SJCRH30 (cell line): Measurements from ENCODE around the gene CTNNA2. TPM values are rescaled to one million over a fixed set of nuclear protein-coding genes. Genes with fewer than 3 reads are reported as not detected.

ENCODE experiments used
- DNase-seq, 2 experiments: peaks; one replicate each; pipeline ENCODE4 v3.0.0-alpha.2; 2015 to 2020
- H3K27ac ChIP-seq: fragments of 250-450 bp; sonication (Bioruptor Pico); 2 replicates; pipeline ENCODE4 v1.5.1; 2020; ENCODE audit warnings: mild to moderate bottlenecking, moderate library complexity
- H3K27me3 ChIP-seq: fragments of 250-450 bp; sonication (Bioruptor Pico); 2 replicates; pipeline ENCODE4 v1.5.1; 2020; ENCODE audit warnings: mild to moderate bottlenecking, moderate library complexity
- H3K36me3 ChIP-seq: fragments of 250-450 bp; sonication (Bioruptor Pico); 2 replicates; pipeline ENCODE4 v1.5.1; 2020; ENCODE audit warnings: mild to moderate bottlenecking, moderate library complexity
- H3K4me1 ChIP-seq: fragments of 250-450 bp; sonication (Bioruptor Pico); 2 replicates; pipeline ENCODE4 v1.5.1; 2020; ENCODE audit warnings: mild to moderate bottlenecking, moderate library complexity
- H3K4me3 ChIP-seq: fragments of 250-450 bp; sonication (Bioruptor Pico); 2 replicates; pipeline ENCODE4 v1.5.1; 2020; ENCODE audit warnings: mild to moderate bottlenecking, moderate library complexity
- H3K9me3 ChIP-seq: fragments of 250-450 bp; sonication (Bioruptor Pico); replicated peaks from 2 replicates; pipeline ENCODE4 v1.5.1; 2020; ENCODE audit warnings: mild to moderate bottlenecking, moderate library complexity
- total RNA-seq: library from RNA; depleted of rRNA; stranded (reverse); fragments of >200 nt; shearing (Covaris generic); gene quantifications from 2 replicates; pipeline ENCODE4 v1.2.3, GENCODE V29; 2014

CTNNA2 gene
- total RNA-seq, 1 experiment from 2014 or later = not detected

DNA sequence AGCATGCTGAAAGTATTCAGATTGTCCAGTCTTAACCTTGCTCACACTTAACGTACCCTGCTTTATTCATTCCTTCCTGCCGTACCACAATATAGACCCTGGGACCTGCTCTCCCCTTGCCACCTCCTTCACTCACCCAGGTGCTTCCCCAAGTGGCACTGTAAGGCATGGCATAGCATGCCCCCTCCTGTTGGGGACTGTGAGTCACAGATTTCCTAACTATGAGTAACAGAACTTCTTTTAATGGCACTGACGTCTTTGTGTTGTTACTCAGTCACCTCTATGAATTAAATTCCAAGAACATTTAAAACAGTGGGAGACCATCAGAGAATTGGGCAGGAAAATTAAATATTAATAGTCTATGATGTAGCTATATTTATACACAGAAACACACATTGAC lies 117.2 kb downstream of the CTNNA2 start:
- Histone ChIP-seq H3K4me3 (no peak overlapping the region), H3K36me3 (no peaks in the 10 kb centered on the region), H3K4me1 (no peaks in the 10 kb centered on the region), H3K9me3 (no peaks in the 10 kb centered on the region), H3K27me3 (0 out of 2 replicates have a peak, but pooled peaks cover 3% of the 10 kb centered on the region), H3K27ac (no peak overlapping the region)
- DNase-seq = no peak

DNA sequence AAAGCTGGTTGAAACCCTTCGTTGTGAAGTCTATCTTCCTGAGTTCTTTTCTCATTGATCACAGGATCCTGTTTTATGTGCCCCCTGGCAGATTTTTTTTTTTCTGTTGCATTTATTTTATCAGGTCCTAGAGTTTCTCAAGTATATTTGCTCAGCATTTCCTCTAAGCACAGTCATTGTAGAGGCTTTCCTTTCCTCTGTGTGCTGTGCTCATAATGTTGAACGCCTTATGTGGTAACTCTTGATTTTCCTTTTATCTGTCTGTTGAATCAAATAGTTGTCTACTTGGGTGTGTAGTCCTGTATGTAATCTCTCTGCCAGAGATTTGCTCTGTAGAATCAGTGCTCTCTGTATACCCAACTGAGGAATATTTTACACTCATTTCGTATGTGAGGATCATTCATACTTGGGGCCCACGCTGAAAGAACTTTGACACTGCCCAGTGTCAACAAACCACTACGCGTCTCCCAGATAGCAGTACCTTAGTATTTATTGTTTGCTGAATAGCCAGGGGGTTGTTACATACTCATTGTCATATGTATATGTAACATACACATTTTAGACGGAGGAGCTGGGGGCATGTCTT lies 118.2 kb downstream of the CTNNA2 start:
- DNase-seq = no peak
- Histone ChIP-seq H3K27ac (no peak overlapping the region), H3K4me3 (no peak overlapping the region), H3K4me1 (no peaks in the 10 kb centered on the region), H3K36me3 (no peaks in the 10 kb centered on the region), H3K9me3 (no peaks in the 10 kb centered on the region), H3K27me3 (0 out of 2 replicates have a peak, but pooled peaks cover 3% of the 10 kb centered on the region)

DNA sequence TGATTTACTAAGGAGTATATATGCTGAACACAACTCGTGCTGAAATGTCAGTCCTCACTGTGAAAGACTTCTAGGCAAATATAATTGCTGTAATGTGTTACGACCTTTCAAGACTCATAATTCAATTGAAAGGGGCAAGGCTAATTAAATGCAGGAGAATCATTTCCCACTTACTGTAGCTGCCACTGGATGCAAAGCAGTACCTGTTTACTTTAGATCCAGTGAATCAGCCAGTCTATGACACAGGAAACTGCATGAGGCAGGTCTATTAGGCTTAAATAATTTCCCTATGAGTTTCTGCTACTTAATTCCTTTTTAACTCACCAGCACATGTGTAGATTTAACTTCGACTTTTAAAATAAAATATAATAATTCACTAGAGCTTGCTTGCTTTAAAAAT lies 125.6 kb downstream of the CTNNA2 start:
- no peaks in the 10 kb centered on the region for H3K4me1 ChIP-seq
- DNase-seq = no peak
- no peaks in the 10 kb centered on the region for H3K36me3 ChIP-seq
- no peak overlapping the region for H3K27ac ChIP-seq
- H3K4me3 ChIP-seq = no peak overlapping the region
- H3K9me3 ChIP-seq = no peaks in the 10 kb centered on the region
- H3K27me3 ChIP-seq = peaks cover 7% of the 10 kb centered on the region; the same call in 1 of the 2 replicates

DNA sequence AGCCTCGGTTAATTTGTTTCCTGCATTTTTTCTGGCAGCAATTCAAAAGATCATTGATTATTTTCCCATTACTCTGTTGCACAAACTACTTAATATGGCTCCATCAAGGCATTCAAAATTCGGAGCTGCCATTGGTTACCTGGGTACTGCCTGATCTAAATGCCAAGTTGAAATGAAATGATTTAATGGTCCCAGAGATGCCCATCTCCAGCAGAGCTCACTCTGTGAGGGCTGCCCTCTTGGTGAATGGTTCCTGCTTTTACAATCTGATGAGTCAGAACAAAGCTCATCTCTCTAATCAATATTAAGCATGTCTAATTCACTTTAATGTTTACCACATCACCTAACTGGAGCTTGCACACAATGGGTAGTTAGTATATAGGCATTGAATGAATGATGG lies 126.1 kb downstream of the CTNNA2 start:
- Histone ChIP-seq H3K4me1 (no peaks in the 10 kb centered on the region), H3K4me3 (no peak overlapping the region), H3K9me3 (no peaks in the 10 kb centered on the region), H3K27me3 (peaks cover 7% of the 10 kb centered on the region; the same call in 1 of the 2 replicates), H3K27ac (no peak overlapping the region), H3K36me3 (no peaks in the 10 kb centered on the region)
- DNase-seq = no peak

DNA sequence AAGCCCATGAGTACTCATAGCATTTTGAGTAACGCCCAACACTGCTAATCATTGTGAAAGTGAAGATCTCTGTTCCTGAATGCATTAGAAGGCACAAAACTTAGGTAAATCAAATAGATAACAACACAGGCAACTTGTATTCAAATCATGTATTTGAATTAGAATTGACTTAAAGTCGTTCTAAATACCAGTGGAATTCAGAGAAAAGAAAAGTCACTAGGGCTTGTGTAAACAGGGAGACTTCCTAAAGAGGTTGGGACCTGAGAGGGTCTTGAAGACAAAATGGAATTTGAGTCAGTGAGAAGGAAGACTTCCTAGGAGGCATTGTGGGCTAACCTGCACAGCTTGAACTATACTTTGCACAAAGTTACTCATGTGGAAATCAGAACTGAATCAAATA lies 127.2 kb downstream of the CTNNA2 start:
- Histone ChIP-seq H3K27me3 (peaks cover 7% of the 10 kb centered on the region; the same call in 1 of the 2 replicates), H3K27ac (no peak overlapping the region), H3K9me3 (no peaks in the 10 kb centered on the region), H3K36me3 (no peaks in the 10 kb centered on the region), H3K4me3 (no peak overlapping the region), H3K4me1 (no peaks in the 10 kb centered on the region)
- no peak for DNase-seq

DNA sequence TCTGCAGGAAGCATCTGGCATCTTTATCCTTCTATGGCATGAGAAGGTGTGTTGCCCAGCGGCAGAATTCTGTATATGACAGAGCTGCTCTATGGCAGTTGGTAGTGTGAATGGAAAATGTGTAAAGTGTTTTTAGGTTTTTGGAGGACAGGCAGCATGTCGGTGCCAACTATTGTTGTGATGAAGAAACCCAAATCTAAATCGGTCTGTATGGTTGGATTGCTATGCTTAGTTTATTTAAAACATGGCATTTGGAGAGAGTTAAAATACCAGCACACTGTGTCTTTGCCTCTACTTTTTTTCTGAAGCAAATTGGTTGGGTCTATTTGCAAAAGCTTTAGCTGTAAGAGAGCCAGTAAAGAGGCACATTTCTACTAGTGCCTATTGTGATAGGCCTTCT lies 136.7 kb downstream of the CTNNA2 start:
- no peak for DNase-seq
- H3K27ac ChIP-seq = no peak overlapping the region

DNA sequence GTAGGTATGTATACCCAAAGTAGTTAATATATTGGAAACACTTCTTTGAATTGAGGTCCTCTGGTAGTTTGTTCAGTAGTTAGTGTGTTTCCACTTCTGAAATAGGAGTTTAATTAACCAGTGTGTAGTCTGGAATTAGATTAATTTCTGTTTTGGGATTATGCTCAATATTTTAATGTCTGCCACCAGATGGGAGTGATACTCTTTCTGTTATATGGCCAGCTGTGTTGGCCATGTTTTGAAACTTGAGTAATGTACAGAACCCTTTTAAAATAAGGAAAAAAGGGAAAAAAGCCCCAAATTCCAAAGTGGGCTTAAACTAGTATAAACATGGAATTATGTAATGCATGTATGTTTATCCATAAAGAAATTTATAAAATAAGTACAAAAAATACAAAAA lies 147.7 kb downstream of the CTNNA2 start:
- Histone ChIP-seq H3K27me3 (0 out of 2 replicates have a peak, but pooled peaks cover 11% of the 10 kb centered on the region), H3K9me3 (no peaks in the 10 kb centered on the region), H3K4me3 (no peak overlapping the region), H3K4me1 (no peaks in the 10 kb centered on the region), H3K36me3 (no peaks in the 10 kb centered on the region), H3K27ac (no peak overlapping the region)
- no peak for DNase-seq

More for the DNA sequence above, 136.7 kb downstream of the CTNNA2 start:
- Histone ChIP-seq H3K9me3 (no peaks in the 10 kb centered on the region), H3K27me3 (no peaks in the 10 kb centered on the region), H3K36me3 (no peaks in the 10 kb centered on the region), H3K4me1 (no peaks in the 10 kb centered on the region), H3K4me3 (no peak overlapping the region)

DNA sequence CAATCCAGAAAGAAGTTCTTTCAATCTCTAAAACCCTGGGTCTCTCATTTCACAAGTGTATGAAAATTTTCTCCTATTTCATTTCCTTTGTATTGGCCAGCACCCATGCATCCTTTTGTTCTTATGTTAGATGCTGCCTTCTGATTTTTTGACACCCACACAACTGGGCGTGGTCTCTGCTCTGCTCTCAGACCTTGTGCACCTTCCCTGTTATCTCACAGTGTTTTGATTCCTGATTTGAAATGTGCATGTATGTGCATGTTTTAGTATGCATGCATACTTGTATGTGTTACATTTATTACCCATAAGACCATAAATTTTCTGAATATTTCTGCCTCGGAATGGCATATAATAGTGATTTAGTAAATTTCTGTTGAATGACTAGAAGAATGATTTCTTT lies 152.2 kb downstream of the CTNNA2 start:
- Histone ChIP-seq H3K27ac (no peak overlapping the region), H3K27me3 (peaks cover 14% of the 10 kb centered on the region; the same call in 1 of the 2 replicates), H3K4me3 (no peak overlapping the region), H3K9me3 (no peaks in the 10 kb centered on the region), H3K36me3 (no peaks in the 10 kb centered on the region; the same call in 1 of the 2 replicates), H3K4me1 (no peaks in the 10 kb centered on the region)
- no peak for DNase-seq

DNA sequence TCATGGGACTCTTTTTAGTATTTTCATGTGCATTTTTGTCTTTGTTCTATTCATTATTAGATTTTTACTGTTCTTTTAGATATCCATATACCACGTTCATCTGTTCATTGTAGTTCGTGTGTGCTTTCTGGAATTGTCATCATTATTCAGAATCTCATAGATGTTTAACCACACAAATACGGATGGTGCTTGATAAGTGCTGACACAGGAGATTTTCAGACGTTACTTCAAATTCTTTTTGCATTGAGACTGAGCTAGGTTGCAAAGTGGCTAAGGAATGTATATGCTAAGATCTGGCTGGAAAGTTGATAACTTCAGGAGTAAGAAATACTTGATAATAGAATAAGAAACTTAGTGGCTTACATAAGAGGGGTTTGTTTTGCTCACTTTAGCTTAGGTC lies 153.6 kb downstream of the CTNNA2 start:
- no peak for DNase-seq
- no peaks in the 10 kb centered on the region for H3K9me3 ChIP-seq
- no peak overlapping the region for H3K27ac ChIP-seq
- no peaks in the 10 kb centered on the region for H3K4me1 ChIP-seq
- H3K4me3 ChIP-seq = no peak overlapping the region
- H3K36me3 ChIP-seq = no peaks in the 10 kb centered on the region; the same call in 1 of the 2 replicates
- H3K27me3 ChIP-seq = peaks cover 10% of the 10 kb centered on the region

DNA sequence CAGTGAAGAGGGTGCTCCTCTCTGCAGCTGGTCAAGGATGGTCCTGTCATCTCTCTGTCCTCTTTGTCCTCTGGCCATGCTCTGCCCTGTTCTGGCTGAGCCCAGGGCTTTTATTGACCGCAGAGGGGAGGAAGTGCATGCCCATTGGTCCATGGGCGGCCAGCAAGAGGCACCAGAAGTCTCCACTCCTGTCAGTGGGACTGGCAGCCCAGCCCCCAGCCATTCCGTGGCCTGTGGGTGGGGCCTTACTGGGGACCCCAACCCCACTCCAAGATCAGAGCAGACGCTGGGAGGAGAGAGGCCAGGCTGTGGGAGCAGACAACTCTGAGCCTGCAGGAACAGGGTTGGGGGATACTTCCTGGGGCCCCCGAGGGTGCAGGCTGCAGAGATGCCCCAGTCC lies 156.9 kb downstream of the CTNNA2 start:
- no peak for DNase-seq
- no peaks in the 10 kb centered on the region for H3K9me3 ChIP-seq
- H3K4me3 ChIP-seq = no peak overlapping the region
- no peak overlapping the region for H3K27ac ChIP-seq
- no peaks in the 10 kb centered on the region; the same call in 1 of the 2 replicates for H3K36me3 ChIP-seq
- peaks cover 9% of the 10 kb centered on the region for H3K27me3 ChIP-seq
- H3K4me1 ChIP-seq = no peaks in the 10 kb centered on the region

DNA sequence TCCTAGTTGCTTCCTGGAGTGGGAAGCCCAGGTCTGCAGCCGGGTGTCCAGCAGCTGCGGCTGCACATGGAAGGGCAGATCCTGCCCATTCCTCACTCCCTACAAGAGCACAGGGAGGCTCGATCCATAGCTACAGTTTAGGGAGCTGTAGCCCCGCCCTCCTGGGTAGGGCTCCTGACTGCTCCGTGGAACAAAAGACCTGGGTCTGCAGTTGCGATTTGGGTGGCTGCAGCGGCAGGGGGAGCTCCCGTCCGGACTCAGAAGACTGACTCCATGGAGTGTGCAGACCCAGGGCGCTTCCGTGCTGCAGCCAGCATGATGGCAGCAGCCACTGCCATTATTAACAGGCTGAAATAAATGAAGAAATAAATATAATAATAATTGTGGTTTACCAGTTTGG lies 157.3 kb downstream of the CTNNA2 start:
- H3K36me3 ChIP-seq = no peaks in the 10 kb centered on the region; the same call in 1 of the 2 replicates
- DNase-seq = peak; percentile 17 to 44

DNA sequence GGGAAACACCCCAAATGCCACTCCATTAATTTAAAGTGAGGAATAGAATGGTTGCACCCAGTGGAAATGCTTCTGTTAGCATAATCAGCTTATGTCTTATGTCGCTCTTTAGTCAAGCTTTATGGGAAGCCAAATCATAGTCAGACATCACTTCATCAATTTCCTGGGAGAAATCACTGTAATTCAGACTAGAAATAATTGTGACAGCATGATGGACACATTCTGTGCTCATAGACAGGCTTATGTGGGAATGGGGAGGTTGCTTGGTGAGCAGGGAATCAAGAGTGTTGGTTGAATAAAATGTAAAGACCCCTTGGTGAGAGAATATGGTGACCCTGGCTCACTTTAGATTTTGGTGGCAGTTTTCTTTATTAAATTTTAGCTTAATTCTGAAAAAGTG lies 174.0 kb downstream of the CTNNA2 start:
- Histone ChIP-seq H3K4me1 (no peaks in the 10 kb centered on the region), H3K27ac (no peak overlapping the region)
- DNase-seq = no peak

More for the DNA sequence above, 157.3 kb downstream of the CTNNA2 start:
- Histone ChIP-seq H3K4me1 (no peaks in the 10 kb centered on the region), H3K4me3 (no peak overlapping the region), H3K27ac (no peak overlapping the region), H3K9me3 (no peaks in the 10 kb centered on the region), H3K27me3 (peaks cover 14% of the 10 kb centered on the region)

DNA sequence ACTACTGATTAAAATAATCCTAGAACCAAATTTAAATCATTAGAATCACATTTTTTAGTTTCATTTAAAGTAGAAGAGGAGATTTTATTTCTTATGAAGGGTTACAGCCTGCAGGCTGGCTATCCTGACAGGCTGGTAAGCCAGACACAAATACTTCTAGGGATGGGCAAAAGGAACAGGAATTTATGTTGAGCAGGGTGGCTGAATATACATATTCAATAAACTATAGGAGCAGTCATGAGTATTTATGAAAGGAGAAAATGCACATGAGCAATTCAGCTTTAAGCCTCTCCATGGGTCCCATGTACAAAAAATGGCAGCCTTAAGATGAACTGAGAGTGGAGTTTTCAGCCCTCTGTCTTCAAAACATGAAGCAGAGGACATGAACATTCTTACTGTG lies 182.4 kb downstream of the CTNNA2 start:
- H3K4me1 ChIP-seq = no peaks in the 10 kb centered on the region
- no peak for DNase-seq
- no peaks in the 10 kb centered on the region for H3K27me3 ChIP-seq
- H3K27ac ChIP-seq = no peak overlapping the region
- no peak overlapping the region for H3K4me3 ChIP-seq
- H3K9me3 ChIP-seq = 0 out of 2 replicates have a peak, but pooled peaks cover 3% of the 10 kb centered on the region
- no peaks in the 10 kb centered on the region for H3K36me3 ChIP-seq

More for the DNA sequence above, 174.0 kb downstream of the CTNNA2 start:
- Histone ChIP-seq H3K9me3 (no peaks in the 10 kb centered on the region), H3K27me3 (0 out of 2 replicates have a peak, but pooled peaks cover 4% of the 10 kb centered on the region), H3K4me3 (no peak overlapping the region), H3K36me3 (no peaks in the 10 kb centered on the region)

DNA sequence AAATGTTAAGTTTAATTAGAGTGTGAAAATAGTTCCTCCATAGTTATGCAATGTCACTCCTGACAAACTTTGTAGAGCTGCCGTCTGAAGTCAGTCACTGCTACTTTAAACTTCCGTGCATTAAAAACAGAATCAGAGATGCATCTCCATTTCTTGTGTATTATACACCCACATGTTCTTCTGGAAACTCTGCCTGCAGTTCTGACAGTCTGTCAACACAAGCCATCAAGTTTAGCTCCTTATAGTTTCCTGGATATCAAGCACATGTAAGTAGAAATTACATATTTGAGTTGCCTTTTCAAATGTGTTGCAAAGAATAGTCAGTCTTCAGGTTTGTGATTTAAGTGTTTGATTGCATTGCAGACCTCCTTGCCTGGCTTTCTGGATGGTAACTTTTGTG lies 184.3 kb downstream of the CTNNA2 start:
- 0 out of 2 replicates have a peak, but pooled peaks cover 5% of the 10 kb centered on the region for H3K27me3 ChIP-seq
- H3K4me3 ChIP-seq = no peak overlapping the region
- H3K36me3 ChIP-seq = no peaks in the 10 kb centered on the region
- no peaks in the 10 kb centered on the region for H3K4me1 ChIP-seq
- no peak overlapping the region for H3K27ac ChIP-seq
- 0 out of 2 replicates have a peak, but pooled peaks cover 2% of the 10 kb centered on the region for H3K9me3 ChIP-seq
- DNase-seq = no peak

DNA sequence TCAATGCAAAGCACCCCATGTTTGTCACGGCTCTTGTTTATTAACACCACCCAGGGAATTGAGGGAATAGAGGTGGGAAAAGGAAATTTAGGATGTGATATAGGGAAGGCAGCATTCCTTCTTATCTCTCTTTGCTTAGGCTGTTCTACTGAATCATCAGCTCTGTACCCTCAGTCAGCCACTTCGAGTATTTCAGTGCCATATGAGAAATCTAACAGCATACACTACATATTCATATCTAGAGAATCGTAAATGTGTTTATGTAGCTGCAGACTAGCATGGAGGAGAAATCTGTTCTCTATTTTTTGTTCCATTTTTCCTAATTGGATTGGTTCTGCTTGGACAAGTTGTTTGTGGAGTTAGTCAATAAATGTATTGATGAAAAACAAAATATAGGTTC lies 187.8 kb downstream of the CTNNA2 start:
- no peak overlapping the region for H3K4me3 ChIP-seq
- no peaks in the 10 kb centered on the region for H3K9me3 ChIP-seq
- H3K36me3 ChIP-seq = no peaks in the 10 kb centered on the region
- DNase-seq = no peak
- H3K4me1 ChIP-seq = no peaks in the 10 kb centered on the region
- H3K27me3 ChIP-seq = 0 out of 2 replicates have a peak, but pooled peaks cover 5% of the 10 kb centered on the region
- H3K27ac ChIP-seq = no peak overlapping the region

DNA sequence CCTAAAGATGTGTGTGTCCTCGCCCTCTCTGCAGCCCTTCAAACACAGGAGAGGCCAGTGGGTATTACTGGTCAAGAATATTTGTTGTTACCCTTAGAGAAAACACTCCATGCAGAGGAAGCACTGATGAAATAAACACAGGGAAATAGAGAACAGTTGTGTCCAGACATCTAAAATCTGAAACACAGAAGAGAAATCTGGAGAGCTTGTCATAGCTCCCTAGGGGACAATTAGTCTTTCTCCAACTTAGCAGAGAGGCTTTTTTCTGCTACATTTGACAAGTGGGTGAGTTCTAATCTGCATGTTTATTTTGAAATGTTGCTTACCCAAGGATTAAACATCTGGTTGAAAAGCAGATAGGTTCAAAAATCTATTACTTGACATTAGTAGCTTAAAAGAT lies 190.1 kb downstream of the CTNNA2 start:
- H3K4me3 ChIP-seq = no peak overlapping the region
- H3K36me3 ChIP-seq = no peaks in the 10 kb centered on the region
- H3K9me3 ChIP-seq = no peaks in the 10 kb centered on the region
- H3K27ac ChIP-seq = no peak overlapping the region
- H3K4me1 ChIP-seq = no peaks in the 10 kb centered on the region
- DNase-seq = no peak
- H3K27me3 ChIP-seq = 0 out of 2 replicates have a peak, but pooled peaks cover 5% of the 10 kb centered on the region
